GM23338 (cell line): ENCODE data around the gene WNK2. TPM values are rescaled to one million over a fixed set of nuclear protein-coding genes. Genes with fewer than 3 reads are reported as not detected.

Source experiments
- ATAC-seq: fragments of 200-7000 bp; cut with Tn5 transposase; 3 replicates; pipeline ENCODE4 v1.9.1; 2020
- DNase-seq: peaks from one replicate; pipeline ENCODE4 v3.0.0-alpha.2; 2015; ENCODE audit warnings: low spot score
- H2AFZ ChIP-seq: fragments of 200-600 bp; sonication (generic); 2 replicates; pipeline ENCODE4 v1.8.0; 2016; ENCODE audit warnings: antibody characterized with exemption, mild to moderate bottlenecking, moderate library complexity
- H3F3A ChIP-seq: fragments of 200-600 bp; sonication (generic); replicated peaks from 2 replicates; pipeline ENCODE4 v1.8.0; 2017; ENCODE audit warnings: antibody characterized with exemption, mixed run types, low read depth
- H3K27ac ChIP-seq: fragments of 200-600 bp; sonication (generic); 2 replicates; pipeline ENCODE4 v1.6.1; 2016; ENCODE audit warnings: low read depth
- H3K27me3 ChIP-seq: fragments of 200-600 bp; sonication (generic); 2 replicates; pipeline ENCODE4 v1.8.0; 2016; ENCODE audit warnings: mild to moderate bottlenecking, mixed run types, moderate library complexity; ENCODE audit not compliant: insufficient read depth
- H3K36me3 ChIP-seq: fragments of 200-600 bp; sonication (generic); 2 replicates; pipeline ENCODE4 v1.8.0; 2016; ENCODE audit warnings: mild to moderate bottlenecking; ENCODE audit not compliant: insufficient read depth
- H3K4me1 ChIP-seq: fragments of 200-600 bp; sonication (generic); 2 replicates; pipeline ENCODE4 v1.8.0; 2016; ENCODE audit warnings: mild to moderate bottlenecking, moderate library complexity; ENCODE audit not compliant: insufficient read depth
- H3K4me2 ChIP-seq: fragments of 200-600 bp; sonication (generic); 2 replicates; pipeline ENCODE4 v1.7.1; 2017; ENCODE audit warnings: mixed run types
- H3K4me3 ChIP-seq: fragments of 200-600 bp; sonication (generic); 2 replicates; pipeline ENCODE4 v1.6.1; 2016; ENCODE audit warnings: mixed run types
- H3K79me2 ChIP-seq: fragments of 200-600 bp; sonication (generic); replicated peaks from 2 replicates; pipeline ENCODE4 v1.8.0; 2017; ENCODE audit warnings: mild to moderate bottlenecking; ENCODE audit not compliant: insufficient read depth
- H3K9me2 ChIP-seq: fragments of 200-600 bp; sonication (generic); 2 replicates; pipeline ENCODE4 v1.8.0; 2017; ENCODE audit not compliant: insufficient read depth
- H4K20me1 ChIP-seq: fragments of 200-600 bp; sonication (generic); replicated peaks from 2 replicates; pipeline ENCODE4 v1.8.0; 2017; ENCODE audit warnings: mild to moderate bottlenecking; ENCODE audit not compliant: insufficient read depth
- H3K27ac Mint-ChIP-seq: 2 replicates; pipeline ENCODE4 v1.8.0; 2020; ENCODE audit warnings: inconsistent platforms, mild to moderate bottlenecking, moderate library complexity, mixed read lengths
- H3K27me3 Mint-ChIP-seq: 3 replicates; pipeline ENCODE4 v1.8.0; 2022; ENCODE audit warnings: low read depth, mild to moderate bottlenecking, moderate library complexity, mixed read lengths, inconsistent platforms; ENCODE audit not compliant: insufficient read depth, poor library complexity
- H3K36me3 Mint-ChIP-seq: 3 replicates; pipeline ENCODE4 v1.8.0; 2021; ENCODE audit warnings: low read depth, mild to moderate bottlenecking, inconsistent platforms, moderate library complexity, mixed read lengths
- H3K4me1 Mint-ChIP-seq: 3 replicates; pipeline ENCODE4 v1.8.0; 2020; ENCODE audit warnings: mild to moderate bottlenecking, inconsistent platforms, mixed read lengths
- H3K4me3 Mint-ChIP-seq: 3 replicates; pipeline ENCODE4 v1.8.0; 2021; ENCODE audit warnings: moderate library complexity, mild to moderate bottlenecking, inconsistent platforms, mixed read lengths
- H3K9me3 Mint-ChIP-seq: 3 replicates; pipeline ENCODE4 v1.8.0; 2020; ENCODE audit warnings: moderate library complexity, mild to moderate bottlenecking, inconsistent platforms, mixed read lengths
- CREB1 ChIP-seq: fragments of 250-450 bp; sonication (Bioruptor Pico); IDR thresholded peaks from 2 replicates; pipeline ENCODE4 v1.5.0; 2020; ENCODE audit warnings: low read depth, mild to moderate bottlenecking, moderate library complexity
- CTCF ChIP-seq, 2 experiments: fragments of 200-600 bp in 1 of 2; sonication (generic) in 1 of 2; conservative IDR thresholded peaks; 2 replicates each; pipeline versions ENCODE4 v1.5.1 to v1.6.1; 2016 to 2017; ENCODE audit warnings: antibody characterized with exemption in 2 of 2, low read depth in 2 of 2, mild to moderate bottlenecking in 2 of 2, moderate library complexity in 1 of 2
- EZH2 ChIP-seq: fragments of 200-600 bp; sonication (generic); IDR thresholded peaks from one replicate; pipeline ENCODE4 v1.8.0; 2017; ENCODE audit warnings: antibody characterized with exemption, mild to moderate bottlenecking, low read depth; ENCODE audit not compliant: unreplicated experiment
- EZH2phosphoT487 ChIP-seq: fragments of 200-600 bp; sonication (generic); IDR thresholded peaks from one replicate; pipeline ENCODE4 v1.8.1; 2018; ENCODE audit warnings: antibody characterized with exemption; ENCODE audit not compliant: unreplicated experiment
- JUNB ChIP-seq: IDR thresholded peaks from one replicate; pipeline ENCODE4 v1.6.1; 2016; ENCODE audit warnings: antibody characterized with exemption; ENCODE audit not compliant: unreplicated experiment
- NANOG ChIP-seq: IDR thresholded peaks from 2 replicates; pipeline ENCODE4 v1.6.1; 2016; ENCODE audit warnings: antibody characterized with exemption, borderline replicate concordance
- POLR2AphosphoS5 ChIP-seq: IDR thresholded peaks from 2 replicates; pipeline ENCODE4 v1.6.1; 2016; ENCODE audit warnings: antibody characterized with exemption, low read depth
- REST ChIP-seq: IDR thresholded peaks from one replicate; pipeline ENCODE4 v1.6.1; 2018; ENCODE audit warnings: antibody characterized with exemption; ENCODE audit not compliant: unreplicated experiment
- STAT1 ChIP-seq: IDR thresholded peaks from one replicate; pipeline ENCODE4 v1.6.1; 2016; ENCODE audit warnings: antibody characterized with exemption; ENCODE audit not compliant: unreplicated experiment
- polyA plus RNA-seq: library from polyadenylated mRNA; unstranded; fragments of >200 nt; fragmentation: Nextera tagmentation; extraction: Ambion mirVana; gene quantifications from 2 replicates; pipeline ENCODE4 v1.2.1, GENCODE V29; 2016
- total RNA-seq: library from RNA; depleted of rRNA; stranded (reverse); fragments of >200 nt; shearing (Covaris generic); gene quantifications from 2 replicates; pipeline ENCODE4 v1.2.3, GENCODE V29; 2014

Gene WNK2
- total and polyA plus RNA-seq, 2 experiments from 2014 or later = 56.4 to 102 TPM

GRCh38 chr9:93184432-93185265 lies 710 bp downstream of the WNK2 start:
- H3K4me3 Mint-ChIP-seq = peak overlapping the region; percentile 66
- peaks cover 29% of the 10 kb centered on the region for H3K27me3 ChIP-seq

GRCh38 chr9:93185266-93186214 lies 1.6 kb downstream of the WNK2 start:
- DNase-seq = peak; percentile 75
- no peak overlapping the region for H2AFZ ChIP-seq
- H3K4me3 ChIP-seq = peak overlapping the region; percentile 74
- ATAC-seq = peak; percentile 6
- H3K4me3 Mint-ChIP-seq = peak overlapping the region; percentile 69
- H3K27ac Mint-ChIP-seq = no peak overlapping the region
- peaks cover 12% of the 10 kb centered on the region for H4K20me1 ChIP-seq
- TF ChIP-seq POLR2AphosphoS5 (peak; percentile 29; the same call in 1 of the 2 replicates), JUNB (no peak), NANOG (no peak)
- no peaks in the 10 kb centered on the region; the same call in 2 of the 3 replicates for H3K9me3 Mint-ChIP-seq
- H3K27ac ChIP-seq = no peak overlapping the region
- H3K27me3 Mint-ChIP-seq = peaks cover 19% of the 10 kb centered on the region
- peaks cover 29% of the 10 kb centered on the region for H3K27me3 ChIP-seq
- peak overlapping the region; percentile 89 for H3K4me2 ChIP-seq
- H3K4me1 Mint-ChIP-seq = peaks cover 37% of the 10 kb centered on the region
- H3F3A ChIP-seq = no peaks in the 10 kb centered on the region
- H3K36me3 ChIP-seq = no peaks in the 10 kb centered on the region
- H3K36me3 Mint-ChIP-seq = no peaks in the 10 kb centered on the region; the same call in 2 of the 3 replicates
- H3K9me2 ChIP-seq = no peaks in the 10 kb centered on the region
- H3K4me1 ChIP-seq = peaks cover 12% of the 10 kb centered on the region; the same call in 1 of the 2 replicates
- peaks cover 43% of the 10 kb centered on the region for H3K79me2 ChIP-seq

More at GRCh38 chr9:93184432-93185265, 710 bp downstream of the WNK2 start:
- Histone ChIP-seq H3K79me2 (peaks cover 34% of the 10 kb centered on the region), H4K20me1 (peaks cover 12% of the 10 kb centered on the region), H3K4me2 (peak overlapping the region; percentile 90), H3K4me1 (peaks cover 12% of the 10 kb centered on the region; the same call in 1 of the 2 replicates), H3K27ac (no peak overlapping the region), H3K4me3 (peak overlapping the region; percentile 74), H3K36me3 (no peaks in the 10 kb centered on the region), H3F3A (no peaks in the 10 kb centered on the region), H2AFZ (peak overlapping the region; percentile 56; the same call in 1 of the 2 replicates), H3K9me2 (no peaks in the 10 kb centered on the region)
- TF ChIP-seq STAT1 = no peak
- TF ChIP-seq NANOG = no peak
- peak; percentile 57 for DNase-seq
- Mint-ChIP-seq H3K36me3 (no peaks in the 10 kb centered on the region; the same call in 2 of the 3 replicates), H3K4me1 (peaks cover 37% of the 10 kb centered on the region), H3K9me3 (no peaks in the 10 kb centered on the region; the same call in 2 of the 3 replicates), H3K27me3 (peaks cover 22% of the 10 kb centered on the region), H3K27ac (no peak overlapping the region)
- ATAC-seq = peak; percentile 29

GRCh38 chr9:93186215-93186945 lies 2.4 kb downstream of the WNK2 start:
- no peak overlapping the region for H3K27ac ChIP-seq
- DNase-seq (no peak), ATAC-seq (no peak)
- H3K4me1 ChIP-seq = peaks cover 12% of the 10 kb centered on the region; the same call in 1 of the 2 replicates
- Mint-ChIP-seq H3K4me1 (peaks cover 41% of the 10 kb centered on the region), H3K4me3 (peak overlapping the region; percentile 69), H3K9me3 (no peaks in the 10 kb centered on the region; the same call in 2 of the 3 replicates), H3K27ac (no peak overlapping the region), H3K36me3 (peaks cover 5% of the 10 kb centered on the region; the same call in 1 of the 3 replicates), H3K27me3 (peaks cover 18% of the 10 kb centered on the region)
- no peaks in the 10 kb centered on the region for H3F3A ChIP-seq
- H4K20me1 ChIP-seq = peaks cover 12% of the 10 kb centered on the region
- peaks cover 29% of the 10 kb centered on the region for H3K27me3 ChIP-seq
- H3K4me2 ChIP-seq = peak overlapping the region; percentile 89
- H3K4me3 ChIP-seq = peak overlapping the region; percentile 74
- H3K79me2 ChIP-seq = peaks cover 50% of the 10 kb centered on the region
- H3K36me3 ChIP-seq = no peaks in the 10 kb centered on the region
- no peaks in the 10 kb centered on the region for H3K9me2 ChIP-seq
- no peak overlapping the region for H2AFZ ChIP-seq
- TF ChIP-seq CTCF (conservative IDR thresholded peaks at IDR 0.05; ENCODE audit: low read depth in 2 of 2) (no peak), EZH2phosphoT487 (no peak), CREB1 (no peak), STAT1 (no peak), POLR2AphosphoS5 (no peak), NANOG (no peak), EZH2 (no peak), REST (no peak)
